Stimulated activated CD8-positive, alpha-beta memory T cell treated with anti-CD3 and anti-CD28 coated beads, Interleukin-12 subunit alpha, Interleukin-12 subunit beta, amount 100 ng/mL, for 1 hour (primary cell): ENCODE data around the gene CPEB1.
"Not testable (repeated sequence)": the region's sequence is repeated elsewhere in the genome, so short reads cannot be mapped to it uniquely, and the experiment has no call there.

Source experiments
- DNase-seq: peaks from one replicate; pipeline ENCODE4 v3.0.0-alpha.2; 2020; ENCODE audit warnings: low read depth

Gene CPEB1

DNA sequence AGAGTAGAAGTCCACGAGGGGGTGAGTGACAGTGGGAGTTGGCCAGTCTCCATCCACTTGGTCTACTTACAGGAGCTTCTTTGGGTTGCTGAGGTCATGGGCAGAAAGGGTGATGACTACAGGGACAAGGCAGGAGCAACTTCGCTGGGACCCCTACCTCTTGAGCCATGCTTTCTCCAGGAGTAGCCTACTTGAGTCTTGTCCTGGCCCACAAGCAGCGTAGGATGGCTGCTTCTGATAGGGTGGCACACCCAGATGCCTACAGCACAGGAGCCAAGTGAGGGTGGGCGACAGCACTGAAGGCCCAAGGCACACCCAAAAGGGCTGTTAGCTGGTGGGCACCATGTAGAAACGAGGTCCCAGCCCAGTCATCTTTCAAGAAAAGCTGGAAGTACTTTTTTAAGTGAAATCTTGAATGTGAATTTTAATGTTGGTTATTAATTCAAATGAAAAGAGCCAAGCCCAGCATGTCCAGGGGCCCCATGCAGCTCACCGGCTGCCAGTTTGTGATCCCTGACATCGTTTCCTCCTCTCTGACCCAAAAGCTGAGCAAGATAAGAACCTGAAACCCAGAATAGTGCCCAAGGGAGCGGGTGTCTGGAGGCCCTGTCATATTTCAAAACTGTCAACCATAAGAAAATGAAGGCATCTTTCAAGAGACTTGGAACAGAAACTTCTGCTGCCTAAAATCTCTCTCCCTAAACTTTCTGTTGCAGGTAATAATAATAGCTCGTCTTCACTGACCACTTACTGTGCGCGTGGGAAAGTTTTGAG lies 2.2 kb upstream of the CPEB1 start:
- DNase-seq, result no peak

GRCh38 chr15:82648257-82649103 lies 1.3 kb upstream of the CPEB1 start:
- no peak for DNase-seq

- no peak for DNase-seq
These were observed 683 bp upstream of the CPEB1 start for GRCh38 chr15:82647835-82648256.

- no peak for DNase-seq
These were observed 716 bp downstream of the CPEB1 start for GRCh38 chr15:82646250-82647044.

DNA sequence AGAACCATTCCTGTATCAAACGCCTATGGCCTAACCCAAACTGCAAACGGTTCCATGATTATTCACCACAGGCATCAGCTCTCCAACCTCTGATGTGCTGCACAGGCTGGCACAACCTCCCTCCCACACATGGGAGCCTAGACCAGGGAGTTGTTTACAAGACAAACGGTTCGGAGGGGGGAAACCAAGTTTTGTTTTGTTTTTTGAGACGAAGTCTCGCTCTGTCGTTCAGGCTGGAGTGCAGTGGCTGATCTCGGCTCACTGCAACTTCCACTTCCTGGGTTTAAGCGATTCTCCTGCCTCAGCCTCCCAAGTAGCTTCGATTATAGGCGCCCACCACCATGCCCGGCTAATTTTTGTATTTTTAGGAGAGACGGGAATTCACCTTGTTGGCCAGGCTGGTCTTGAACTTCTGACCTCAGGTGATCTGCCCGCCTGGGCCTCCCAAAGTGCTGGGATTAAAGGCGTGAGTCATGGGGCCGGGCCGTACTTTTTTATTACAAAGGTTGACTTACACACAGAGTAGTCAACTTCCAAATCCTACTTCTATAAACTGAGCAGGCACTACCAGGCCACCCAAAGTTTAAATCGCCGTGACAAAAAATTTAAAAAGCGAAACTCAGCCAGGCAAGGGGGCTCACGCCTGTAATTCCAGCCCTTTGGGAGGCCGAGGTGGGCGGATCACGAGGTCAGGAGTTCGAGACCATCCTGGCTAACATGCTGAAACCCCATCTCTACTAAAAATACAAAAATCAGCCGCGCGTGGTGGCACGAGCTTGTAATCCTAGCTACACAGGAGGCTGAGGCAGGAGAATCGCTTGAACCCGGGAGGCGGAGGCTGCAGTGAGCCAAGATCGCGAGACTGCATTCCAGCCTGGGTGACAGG lies 2.0 kb downstream of the CPEB1 start:
- not testable (repeated sequence) for DNase-seq

DNA sequence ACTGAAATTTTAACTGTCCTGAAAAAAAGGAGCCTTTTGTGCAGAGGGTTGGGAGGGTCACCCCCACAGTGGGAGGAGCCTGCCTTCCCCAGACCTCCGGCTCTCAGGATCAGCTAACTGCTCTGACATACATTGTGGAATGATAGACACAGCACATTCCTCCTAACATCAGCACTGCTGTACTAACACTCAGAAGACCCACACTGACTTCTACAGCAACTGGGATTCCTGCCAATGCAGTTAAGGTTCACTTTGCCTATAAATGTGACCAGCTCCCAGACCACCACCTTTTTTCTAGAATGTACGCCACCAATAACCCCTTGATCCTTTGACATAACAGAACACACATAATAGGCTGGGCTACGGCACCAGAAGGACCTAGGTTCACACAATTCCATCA lies 3.2 kb downstream of the CPEB1 start:
- no peak for DNase-seq

DNA sequence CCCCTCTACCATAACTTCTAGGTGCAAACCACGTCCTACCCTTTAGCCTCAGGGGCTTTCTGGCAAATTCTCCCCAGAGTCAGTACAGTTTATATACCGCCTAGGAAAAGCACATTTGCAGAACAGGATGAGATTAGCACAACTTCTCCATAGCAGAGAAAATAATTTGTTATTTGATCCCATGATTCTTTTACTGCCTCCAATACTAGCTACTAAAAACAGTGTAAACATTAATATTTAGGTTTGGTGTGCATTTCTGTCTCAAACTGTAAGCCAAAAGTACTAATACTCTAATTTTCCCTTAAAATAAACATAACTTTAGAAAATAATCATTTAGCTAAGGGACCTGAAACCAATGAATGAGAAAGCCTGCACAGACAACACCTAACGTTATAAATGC lies 4.5 kb downstream of the CPEB1 start:
- DNase-seq, result no peak

- no peak for DNase-seq
These were observed 5.9 kb downstream of the CPEB1 start for GRCh38 chr15:82641129-82641798.

DNA sequence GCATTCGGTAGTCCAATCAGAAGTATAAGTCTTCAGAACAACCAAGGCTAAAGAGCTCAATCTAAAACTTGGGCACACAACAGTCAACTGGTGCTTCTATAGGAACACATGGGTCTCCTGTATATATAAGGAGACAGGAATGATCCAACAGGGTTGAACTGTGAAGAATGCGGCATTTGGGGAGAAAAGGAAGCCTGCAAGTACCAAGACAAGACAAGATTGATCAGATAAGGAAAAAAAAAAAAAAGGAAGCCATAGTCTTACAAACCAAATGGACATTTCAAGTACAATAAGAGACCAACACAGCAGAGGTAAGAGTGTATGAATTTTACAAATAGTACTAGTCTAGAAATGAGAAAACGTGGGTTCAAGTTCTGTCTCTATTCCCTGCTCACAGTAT lies 6.5 kb downstream of the CPEB1 start:
- DNase-seq, result no peak

DNA sequence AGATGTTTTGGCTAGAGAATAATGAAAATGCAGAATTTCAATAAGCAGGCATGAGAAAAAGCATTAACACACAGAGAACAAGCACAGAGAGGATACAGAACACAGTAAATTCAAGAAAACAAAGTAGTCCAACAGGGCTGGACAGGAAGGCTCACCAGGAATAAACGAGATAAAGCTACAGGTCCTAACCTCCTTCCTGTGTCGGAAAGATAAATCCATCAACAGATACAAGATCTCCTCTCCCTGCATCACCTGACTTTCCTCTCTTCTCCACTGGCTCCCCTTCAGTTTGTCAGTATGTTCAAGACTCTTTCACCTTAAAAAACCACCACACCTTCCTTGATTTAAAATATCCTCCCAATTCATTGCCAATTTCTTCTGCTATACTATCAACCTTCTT lies 11.4 kb downstream of the CPEB1 start:
- no peak for DNase-seq

DNA sequence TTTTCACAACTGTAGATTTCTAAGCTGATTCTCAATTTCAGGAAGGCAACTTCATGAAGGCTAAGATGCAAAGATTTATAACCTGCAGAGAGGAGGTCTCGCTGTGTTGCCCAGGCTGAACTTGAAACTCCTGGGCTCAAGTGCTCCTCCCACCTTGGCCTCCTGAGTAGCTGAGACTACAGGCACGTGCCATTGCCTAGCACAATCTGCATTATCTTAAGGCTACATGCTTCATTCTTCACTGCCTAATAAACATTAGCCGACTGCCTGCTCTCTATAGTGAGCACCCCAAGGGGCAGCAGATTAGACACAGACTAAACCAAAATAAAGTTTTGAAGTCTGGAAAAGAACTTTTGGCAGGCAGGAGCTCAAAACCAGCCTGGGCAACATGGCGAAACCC lies 17.1 kb downstream of the CPEB1 start:
- DNase-seq, result no peak

- DNase-seq, result no peak
These were observed 22.0 kb downstream of the CPEB1 start for GRCh38 chr15:82625136-82625535.

DNA sequence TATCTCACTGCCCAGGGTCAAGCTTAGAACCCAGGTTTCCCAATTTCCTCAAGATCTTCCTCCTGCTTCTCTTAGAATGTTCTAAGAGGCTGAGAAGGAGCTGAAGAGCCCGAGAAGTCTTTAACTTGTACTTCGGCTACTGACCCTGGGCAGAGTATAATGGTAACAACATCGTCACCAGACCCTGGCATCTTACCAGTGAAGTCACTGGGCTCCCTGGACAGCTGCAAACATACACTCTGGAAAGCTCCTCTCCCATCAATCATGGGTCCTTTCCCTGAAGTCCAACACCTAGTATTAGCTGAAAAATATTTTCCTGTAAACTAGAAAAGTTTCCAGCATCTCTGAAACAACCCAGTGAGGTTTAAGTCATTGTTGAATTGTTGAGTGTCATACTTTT lies 22.7 kb downstream of the CPEB1 start:
- no peak for DNase-seq

DNA sequence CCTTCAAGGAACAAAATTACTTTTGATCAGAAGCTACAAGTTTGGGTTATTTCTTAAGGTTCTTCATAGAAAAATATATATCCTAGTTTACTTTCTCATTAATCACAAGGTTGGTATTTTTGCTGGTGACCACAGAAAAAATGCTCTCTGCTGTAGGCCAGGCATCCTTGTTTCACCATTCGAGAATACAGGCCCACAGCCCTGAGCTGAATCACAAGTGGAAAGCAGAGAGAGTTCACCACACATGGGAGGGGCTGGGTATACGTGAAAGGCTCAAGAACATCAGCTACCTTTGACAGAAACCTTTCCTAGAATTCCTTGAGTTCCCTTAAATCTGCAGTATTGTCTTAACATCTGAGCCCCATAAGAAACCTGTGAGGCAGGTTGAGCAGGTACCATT lies 23.2 kb downstream of the CPEB1 start:
- DNase-seq, result no peak

- no peak for DNase-seq
These were observed 25.2 kb downstream of the CPEB1 start for GRCh38 chr15:82621970-82622369.

- DNase-seq, result no peak
These were observed 33.4 kb downstream of the CPEB1 start for GRCh38 chr15:82613747-82614146.

DNA sequence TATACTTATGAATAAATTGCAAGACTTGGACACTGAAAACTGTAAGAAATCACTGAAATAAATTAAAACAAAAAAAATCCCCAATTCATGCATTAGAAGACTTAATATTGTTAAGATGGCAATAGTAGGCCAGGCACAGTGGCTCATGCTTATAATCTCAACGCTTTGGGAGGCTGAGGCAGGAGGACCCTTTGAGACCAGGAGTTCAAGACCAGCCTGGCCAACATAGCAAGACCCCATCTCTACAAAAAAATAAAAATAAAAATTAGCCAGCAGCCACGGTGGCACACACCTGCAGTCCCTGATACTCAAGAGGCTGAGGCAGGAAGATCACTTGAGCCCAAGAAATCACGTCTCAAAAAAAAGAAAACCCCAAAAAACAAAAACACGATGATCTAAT lies 35.8 kb downstream of the CPEB1 start:
- DNase-seq, result no peak

DNA sequence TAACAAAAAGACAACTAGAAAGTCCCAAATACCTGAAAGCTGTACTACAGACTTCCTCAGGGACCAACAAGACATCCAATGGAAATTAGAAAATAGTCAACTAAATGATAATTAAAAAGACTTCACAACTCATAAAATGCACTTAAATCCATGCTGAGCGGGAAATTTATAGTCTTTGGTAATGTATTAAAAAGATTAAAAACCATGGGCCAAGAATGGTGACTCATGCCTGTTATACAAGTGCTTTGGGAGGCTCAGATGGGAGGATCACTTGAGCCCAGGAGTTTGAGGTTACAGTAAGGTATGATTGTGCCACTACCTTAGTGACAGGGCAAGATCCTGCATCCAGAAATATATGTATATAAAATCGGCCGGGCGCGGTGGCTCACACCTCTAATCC lies 45.0 kb downstream of the CPEB1 start:
- DNase-seq, result no peak

DNA sequence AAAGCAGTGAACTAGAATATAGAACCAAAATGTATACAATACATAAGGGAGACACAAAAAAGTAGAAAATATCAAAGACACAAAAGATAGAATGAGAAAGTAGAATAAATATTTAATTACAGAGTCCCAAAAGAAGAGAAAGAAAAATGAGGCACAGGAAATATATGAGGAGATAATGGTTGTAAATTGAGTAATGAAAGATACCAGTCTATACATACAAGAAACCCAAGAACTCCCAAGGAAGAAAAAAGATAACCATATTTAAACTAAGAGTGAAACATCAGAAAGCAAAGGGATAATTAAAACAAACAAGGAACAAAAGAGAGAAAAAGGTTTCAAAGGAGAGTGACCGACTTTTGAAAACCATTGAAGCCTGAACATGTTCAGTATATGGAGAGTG lies 47.3 kb downstream of the CPEB1 start:
- DNase-seq, result no peak

GRCh38 chr15:82597815-82598214 lies 49.3 kb downstream of the CPEB1 start:
- no peak for DNase-seq

DNA sequence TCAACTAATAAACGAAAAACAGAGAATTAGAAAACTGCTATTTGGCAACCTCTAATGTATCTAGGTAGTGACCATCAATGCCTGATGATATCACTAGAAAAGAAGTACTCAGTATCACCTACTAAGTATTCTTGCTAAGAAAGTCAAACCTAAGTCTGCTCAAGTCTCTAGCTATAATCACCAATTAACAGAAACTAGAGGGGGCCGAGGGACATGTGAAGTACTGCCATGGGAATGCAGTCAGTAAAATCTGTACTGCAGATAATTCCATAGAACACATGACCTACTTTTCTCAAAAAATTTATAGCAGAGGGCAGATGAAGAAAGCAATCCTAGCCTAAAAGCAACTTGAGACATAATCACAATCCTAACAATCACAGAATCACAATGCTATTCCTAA lies 51.4 kb downstream of the CPEB1 start:
- DNase-seq, result no peak
